ENCODE results near the gene KLF15. TPM values are rescaled to one million over a fixed set of nuclear protein-coding genes. Genes with fewer than 3 reads are reported as not detected.

KLF15 gene
- total RNA-seq, 3 donors from 2014 or later: 0.18 to 0.28 (median 0.22) TPM

- no peak for DNase-seq
Measured at GRCh38 chr3:126394179-126394976, 37.2 kb upstream of the KLF15 start, which contains the start of gene CFAP100. Gene CFAP100 (plus strand): TSS chr3:126394909. CDS start chr3:126396001, 1,092 bp downstream.

GRCh38 chr3:126393563-126393962, 36.4 kb upstream of the KLF15 start:
- H3K36me3 Mint-ChIP-seq (ENCODE audit: insufficient read depth): no peaks in the 10 kb centered on the region
- no peaks in the 10 kb centered on the region for H3K9me3 Mint-ChIP-seq
- no peak overlapping the region for H3K4me3 Mint-ChIP-seq
- no peak for DNase-seq
- no peak for ATAC-seq
- peaks cover 56% of the 10 kb centered on the region for H3K27me3 Mint-ChIP-seq (ENCODE audit: low read depth)
- H3K4me1 Mint-ChIP-seq (ENCODE audit: low read depth): peaks cover 2% of the 10 kb centered on the region

More at GRCh38 chr3:126394179-126394976, 37.2 kb upstream of the KLF15 start, which contains the start of gene CFAP100:
- Mint-ChIP-seq H3K4me1 (ENCODE audit: low read depth) (peaks cover 2% of the 10 kb centered on the region), H3K9me3 (no peaks in the 10 kb centered on the region), H3K4me3 (no peak within 1 kb of the TSS), H3K27me3 (ENCODE audit: low read depth) (peaks cover 53% of the 10 kb centered on the region), H3K36me3 (ENCODE audit: insufficient read depth) (no peaks in the 10 kb centered on the region)
- ATAC-seq: no peak

GRCh38 chr3:126392246-126392645, 35.0 kb upstream of the KLF15 start:
- Mint-ChIP-seq H3K4me1 (ENCODE audit: low read depth) (peaks cover 2% of the 10 kb centered on the region), H3K4me3 (no peak overlapping the region), H3K27me3 (ENCODE audit: low read depth) (peaks cover 66% of the 10 kb centered on the region), H3K36me3 (ENCODE audit: insufficient read depth) (no peaks in the 10 kb centered on the region), H3K9me3 (no peaks in the 10 kb centered on the region)
- DNase-seq: no peak
- no peak for ATAC-seq

GRCh38 chr3:126391631-126392030, 34.4 kb upstream of the KLF15 start:
- ATAC-seq: no peak
- DNase-seq: no peak
- H3K4me3 Mint-ChIP-seq: no peak overlapping the region
- H3K36me3 Mint-ChIP-seq (ENCODE audit: insufficient read depth): no peaks in the 10 kb centered on the region
- peaks cover 66% of the 10 kb centered on the region for H3K27me3 Mint-ChIP-seq (ENCODE audit: low read depth)
- peaks cover 2% of the 10 kb centered on the region for H3K4me1 Mint-ChIP-seq (ENCODE audit: low read depth)
- H3K9me3 Mint-ChIP-seq: no peaks in the 10 kb centered on the region

GRCh38 chr3:126390751-126391150, 33.5 kb upstream of the KLF15 start:
- no peak overlapping the region for H3K4me3 Mint-ChIP-seq
- no peaks in the 10 kb centered on the region for H3K9me3 Mint-ChIP-seq
- no peaks in the 10 kb centered on the region for H3K36me3 Mint-ChIP-seq (ENCODE audit: insufficient read depth)
- DNase-seq (no peak), ATAC-seq (no peak)
- peaks cover 2% of the 10 kb centered on the region for H3K4me1 Mint-ChIP-seq (ENCODE audit: low read depth)
- H3K27me3 Mint-ChIP-seq (ENCODE audit: low read depth): peaks cover 66% of the 10 kb centered on the region

GRCh38 chr3:126390201-126390600, 33.0 kb upstream of the KLF15 start:
- peaks cover 2% of the 10 kb centered on the region for H3K4me1 Mint-ChIP-seq (ENCODE audit: low read depth)
- no peak for DNase-seq
- no peak overlapping the region for H3K4me3 Mint-ChIP-seq
- H3K27me3 Mint-ChIP-seq (ENCODE audit: low read depth): peaks cover 65% of the 10 kb centered on the region
- no peak for ATAC-seq
- no peaks in the 10 kb centered on the region for H3K36me3 Mint-ChIP-seq (ENCODE audit: insufficient read depth)
- H3K9me3 Mint-ChIP-seq: no peaks in the 10 kb centered on the region

- DNase-seq (no peak), ATAC-seq (no peak)
- Mint-ChIP-seq H3K4me1 (ENCODE audit: low read depth) (peaks cover 2% of the 10 kb centered on the region), H3K4me3 (peak overlapping the region; percentile 27), H3K36me3 (ENCODE audit: insufficient read depth) (no peaks in the 10 kb centered on the region), H3K9me3 (no peaks in the 10 kb centered on the region), H3K27me3 (ENCODE audit: low read depth) (peaks cover 67% of the 10 kb centered on the region)
Measured at GRCh38 chr3:126389794-126390146, 32.6 kb upstream of the KLF15 start.

GRCh38 chr3:126389112-126389793, 32.0 kb upstream of the KLF15 start:
- no peaks in the 10 kb centered on the region for H3K9me3 Mint-ChIP-seq
- H3K27me3 Mint-ChIP-seq (ENCODE audit: low read depth): peaks cover 68% of the 10 kb centered on the region
- ATAC-seq: peak; percentile 83 to 84
- peaks cover 2% of the 10 kb centered on the region for H3K4me1 Mint-ChIP-seq (ENCODE audit: low read depth)
- no peaks in the 10 kb centered on the region for H3K36me3 Mint-ChIP-seq (ENCODE audit: insufficient read depth)
- DNase-seq: no peak
- H3K4me3 Mint-ChIP-seq: peak overlapping the region; percentile 27

GRCh38 chr3:126381966-126382365, 24.8 kb upstream of the KLF15 start:
- Mint-ChIP-seq H3K27me3 (ENCODE audit: low read depth) (peaks cover 27% of the 10 kb centered on the region), H3K36me3 (ENCODE audit: insufficient read depth) (no peaks in the 10 kb centered on the region), H3K9me3 (no peaks in the 10 kb centered on the region), H3K4me1 (ENCODE audit: low read depth) (no peaks in the 10 kb centered on the region), H3K4me3 (no peak overlapping the region)
- DNase-seq (no peak), ATAC-seq (no peak)

GRCh38 chr3:126380011-126380768, 23.0 kb upstream of the KLF15 start:
- DNase-seq: no peak
- no peak overlapping the region for H3K4me3 Mint-ChIP-seq
- peaks cover 21% of the 10 kb centered on the region for H3K27me3 Mint-ChIP-seq (ENCODE audit: low read depth)
- H3K9me3 Mint-ChIP-seq: no peaks in the 10 kb centered on the region
- no peak for ATAC-seq
- no peaks in the 10 kb centered on the region for H3K36me3 Mint-ChIP-seq (ENCODE audit: insufficient read depth)
- no peaks in the 10 kb centered on the region for H3K4me1 Mint-ChIP-seq (ENCODE audit: low read depth)

- Mint-ChIP-seq H3K9me3 (no peaks in the 10 kb centered on the region), H3K4me3 (no peak overlapping the region), H3K36me3 (ENCODE audit: insufficient read depth) (no peaks in the 10 kb centered on the region), H3K4me1 (ENCODE audit: low read depth) (no peaks in the 10 kb centered on the region), H3K27me3 (ENCODE audit: low read depth) (peaks cover 11% of the 10 kb centered on the region)
- ATAC-seq: no peak
- no peak for DNase-seq
Measured at GRCh38 chr3:126378341-126378751, 21.1 kb upstream of the KLF15 start.

- Mint-ChIP-seq H3K27me3 (ENCODE audit: low read depth) (peaks cover 9% of the 10 kb centered on the region), H3K4me1 (ENCODE audit: low read depth) (no peaks in the 10 kb centered on the region), H3K4me3 (no peak overlapping the region), H3K9me3 (no peaks in the 10 kb centered on the region), H3K36me3 (ENCODE audit: insufficient read depth) (no peaks in the 10 kb centered on the region)
- no peak for ATAC-seq
- no peak for DNase-seq
Measured at GRCh38 chr3:126377211-126377610, 20.0 kb upstream of the KLF15 start.

GRCh38 chr3:126376444-126376843, 19.2 kb upstream of the KLF15 start:
- Mint-ChIP-seq H3K9me3 (no peaks in the 10 kb centered on the region), H3K36me3 (ENCODE audit: insufficient read depth) (no peaks in the 10 kb centered on the region), H3K27me3 (ENCODE audit: low read depth) (peaks cover 9% of the 10 kb centered on the region), H3K4me1 (ENCODE audit: low read depth) (no peaks in the 10 kb centered on the region), H3K4me3 (no peak overlapping the region)
- DNase-seq (no peak), ATAC-seq (no peak)

- no peaks in the 10 kb centered on the region for H3K9me3 Mint-ChIP-seq
- peaks cover 9% of the 10 kb centered on the region for H3K27me3 Mint-ChIP-seq (ENCODE audit: low read depth)
- no peak overlapping the region for H3K4me3 Mint-ChIP-seq
- ATAC-seq (no peak), DNase-seq (no peak)
- no peaks in the 10 kb centered on the region for H3K36me3 Mint-ChIP-seq (ENCODE audit: insufficient read depth)
- H3K4me1 Mint-ChIP-seq (ENCODE audit: low read depth): no peaks in the 10 kb centered on the region
Measured at GRCh38 chr3:126375835-126376331, 18.7 kb upstream of the KLF15 start.
